Hypothalamus (tissue), 51 donors: ENCODE measurements around the gene KRT39.
"Not testable (repeated sequence)": the region's sequence is repeated elsewhere in the genome, so short reads cannot be mapped to it uniquely, and the experiment has no call there.

ENCODE experiments used
- DNase-seq, 51 donors: peaks; one replicate each; lab custom pipeline; 2025; lab: John Stamatoyannopoulos, UW

The KRT39 gene

GRCh38 chr17:40944531-40944930 lies 22.2 kb downstream of the KRT39 start:
- no peak for DNase-seq

- no peak for DNase-seq
Observed at GRCh38 chr17:40942553-40942952, 24.2 kb downstream of the KRT39 start.

- no peak for DNase-seq
Observed at GRCh38 chr17:40940266-40940665, 26.5 kb downstream of the KRT39 start.

- DNase-seq: no peak
Observed at GRCh38 chr17:40938981-40939380, 27.8 kb downstream of the KRT39 start.

- DNase-seq: no peak
Observed at GRCh38 chr17:40937384-40937819, 29.3 kb downstream of the KRT39 start, which contains the start of gene KRT23. Gene KRT23, minus strand, starts transcription at chr17:40937646. Its CDS starts 1,043 bp downstream, at chr17:40936603.

- DNase-seq: no peak
Observed at GRCh38 chr17:40936976-40937375, 29.8 kb downstream of the KRT39 start.

- no peak for DNase-seq
Observed at GRCh38 chr17:40936437-40936971, 30.2 kb downstream of the KRT39 start.

- DNase-seq: no peak
Observed at GRCh38 chr17:40935624-40936023, 31.1 kb downstream of the KRT39 start.

- no peak for DNase-seq
Observed at GRCh38 chr17:40932608-40933007, 34.1 kb downstream of the KRT39 start.

GRCh38 chr17:40931311-40931710 lies 35.4 kb downstream of the KRT39 start:
- DNase-seq: no peak

- DNase-seq: no peak
Observed at GRCh38 chr17:40926341-40926740, 40.4 kb downstream of the KRT39 start.

- DNase-seq: peak in 20 of 51 donors; percentile 1 to 66 (median 20)
Observed at GRCh38 chr17:40922239-40922638, 44.5 kb downstream of the KRT39 start.

GRCh38 chr17:40921026-40921425 lies 45.7 kb downstream of the KRT39 start:
- DNase-seq: no peak

GRCh38 chr17:40917116-40917515 lies 49.6 kb downstream of the KRT39 start:
- DNase-seq: not testable (repeated sequence)

- DNase-seq: no peak
Observed at GRCh38 chr17:40916366-40916765, 50.4 kb downstream of the KRT39 start.

GRCh38 chr17:40915721-40916256 lies 51.0 kb downstream of the KRT39 start:
- no peak for DNase-seq

- DNase-seq: no peak
Observed at GRCh38 chr17:40915199-40915661, 51.5 kb downstream of the KRT39 start.

- DNase-seq: no peak
Observed at GRCh38 chr17:40914075-40914855, 52.5 kb downstream of the KRT39 start.

- no peak for DNase-seq
Observed at GRCh38 chr17:40912486-40913210, 54.1 kb downstream of the KRT39 start.

- no peak for DNase-seq
Observed at GRCh38 chr17:40910441-40910841, 56.3 kb downstream of the KRT39 start.

- no peak for DNase-seq
Observed at GRCh38 chr17:40909755-40910154, 57.0 kb downstream of the KRT39 start.
